GM19372 (cell line): ENCODE data around the gene PGLYRP1.

Experiments used
- ATAC-seq: cut with Tn5 transposase; IDR thresholded peaks from one replicate; pipeline ENCODE4 v1.9.1; 2021; ENCODE audit warnings: mild to moderate bottlenecking, low read depth, moderate library complexity; ENCODE audit not compliant: unreplicated experiment

Gene PGLYRP1

GRCh38 chr19:46022431-46023310 lies at the start of gene PGLYRP1:
PGLYRP1 (minus strand) TSS chr19:46023053; CDS start chr19:46023021, 32 bp downstream.
- ATAC-seq: no peak

GRCh38 chr19:46069806-46070341 lies 47.0 kb upstream of the PGLYRP1 start:
- no peak for ATAC-seq

DNA sequence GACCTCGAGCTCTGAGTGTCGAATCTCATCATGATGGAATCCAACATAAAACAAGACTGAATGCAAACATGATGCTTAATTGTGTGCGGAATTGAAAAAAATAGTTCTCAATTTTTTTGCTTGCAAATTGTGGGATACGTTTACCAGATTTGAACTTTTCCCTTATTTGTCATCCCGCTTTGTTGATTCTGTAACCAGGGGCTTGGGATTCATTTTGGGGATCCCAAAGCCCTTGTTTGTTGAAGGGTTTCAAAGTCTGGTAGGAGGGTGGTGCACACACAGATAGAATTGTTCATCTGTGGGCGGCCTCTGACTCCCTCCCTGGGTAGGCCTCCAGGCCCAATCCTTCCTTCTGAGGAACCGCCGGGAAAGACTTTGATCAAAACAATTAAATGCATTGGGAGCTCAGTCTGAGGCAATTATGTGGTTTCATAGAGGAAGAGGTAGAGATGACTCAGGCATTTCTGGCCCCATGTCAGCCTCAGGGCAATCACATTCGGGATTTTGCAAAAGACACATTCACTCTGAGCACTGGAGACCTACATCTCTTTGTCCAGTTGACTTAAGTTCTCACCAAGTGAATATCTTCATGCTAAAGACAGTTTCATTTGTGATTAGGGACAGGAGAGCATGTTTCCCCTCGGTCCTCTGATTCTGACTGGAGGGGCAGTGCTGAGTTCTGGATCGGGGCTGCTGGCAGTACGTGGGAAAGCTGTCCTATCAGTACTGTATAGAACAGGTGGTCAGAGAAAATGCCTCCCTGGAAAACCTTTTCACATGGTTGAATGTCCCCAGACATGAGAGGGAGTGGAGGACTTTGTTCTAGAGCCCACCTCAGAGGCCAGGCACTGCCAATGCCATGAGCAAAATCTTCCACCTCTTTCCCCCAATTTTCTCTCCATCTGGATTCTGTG lies 45.7 kb upstream of the PGLYRP1 start:
- no peak for ATAC-seq

- ATAC-seq: no peak
Observed at GRCh38 chr19:46067691-46068090, 44.8 kb upstream of the PGLYRP1 start.

DNA sequence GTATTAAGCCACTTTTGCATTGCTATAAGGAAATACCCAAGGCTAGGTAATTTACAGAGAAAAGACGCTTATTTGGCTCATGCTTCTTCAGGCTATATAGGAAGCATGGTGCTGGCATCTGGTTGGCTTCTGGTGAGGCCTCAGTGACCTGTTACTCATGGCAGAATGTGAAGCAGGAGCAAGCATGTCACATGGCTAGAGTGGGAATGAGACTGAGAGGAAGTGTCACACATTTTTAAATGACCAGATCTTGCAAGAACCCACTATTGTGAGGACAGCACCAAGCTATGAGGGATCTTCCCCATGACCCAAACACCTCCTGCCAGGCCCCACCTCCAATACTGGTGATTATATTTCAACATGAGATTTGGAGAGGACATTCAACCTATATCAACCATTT lies 43.6 kb upstream of the PGLYRP1 start:
- no peak for ATAC-seq

DNA sequence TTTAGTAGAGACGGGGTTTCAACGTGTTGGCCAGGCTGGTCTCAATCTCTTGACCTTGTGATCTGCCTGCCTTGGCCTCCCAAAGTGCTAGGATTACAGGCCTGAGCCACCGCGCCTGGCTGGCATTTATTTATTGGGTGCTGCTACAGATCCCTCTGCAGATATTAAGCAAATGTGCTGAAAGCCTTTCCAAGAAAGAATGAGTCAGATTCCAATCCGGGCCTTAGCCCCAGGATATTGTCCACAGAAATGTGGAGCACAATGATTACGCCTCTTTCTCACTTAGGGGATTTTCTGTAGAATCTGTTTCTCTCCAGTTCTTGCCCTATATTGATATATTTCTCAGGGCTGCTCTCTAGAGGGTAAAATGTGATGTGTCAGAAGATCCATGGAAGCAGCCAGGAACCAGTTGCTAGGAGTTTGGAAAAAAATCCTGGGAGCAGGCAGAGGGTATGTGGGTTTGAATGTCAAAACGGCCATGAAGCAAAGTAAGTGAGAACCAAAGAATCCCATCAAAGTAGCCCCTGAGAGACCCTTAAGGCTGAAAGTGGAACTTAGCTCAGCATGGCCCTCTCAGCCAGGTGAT lies 42.7 kb upstream of the PGLYRP1 start:
- ATAC-seq: no peak

DNA sequence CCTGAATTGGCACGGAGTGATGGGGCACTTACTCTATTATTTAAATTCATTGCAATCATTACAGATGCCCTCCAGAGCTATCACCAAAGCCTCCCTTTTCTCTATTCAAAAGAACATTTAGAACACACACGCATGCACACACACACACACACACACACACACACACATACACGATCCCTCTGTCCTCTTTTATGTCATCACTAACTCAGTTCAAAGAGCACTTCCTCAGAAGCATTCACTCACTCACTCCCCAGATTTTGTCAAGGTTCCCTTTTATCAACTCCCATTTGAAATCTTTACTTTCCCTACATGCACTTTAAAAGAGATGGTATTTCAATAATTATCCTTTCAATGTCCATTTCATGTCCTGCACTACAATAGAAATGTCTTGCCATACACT lies 40.3 kb upstream of the PGLYRP1 start:
- no peak for ATAC-seq

DNA sequence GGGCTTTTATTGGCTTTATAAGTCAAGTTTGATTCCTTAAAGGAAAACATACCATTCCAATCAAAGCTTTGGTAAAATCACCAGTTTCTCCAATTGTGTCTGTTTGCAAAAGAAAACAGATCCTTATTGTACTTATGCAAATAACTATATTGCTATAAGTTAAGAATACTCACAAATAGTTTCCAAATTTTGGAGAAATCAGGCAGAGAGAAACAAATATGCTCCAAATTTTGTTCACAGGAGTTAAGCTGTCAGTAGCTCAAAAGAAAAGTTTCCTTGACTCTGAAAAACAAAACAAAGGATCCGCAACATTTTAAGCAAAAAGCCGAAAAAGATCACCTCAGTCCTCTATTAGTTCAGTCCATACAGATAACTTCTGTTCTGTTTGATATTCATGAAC lies 37.2 kb upstream of the PGLYRP1 start:
- no peak for ATAC-seq

DNA sequence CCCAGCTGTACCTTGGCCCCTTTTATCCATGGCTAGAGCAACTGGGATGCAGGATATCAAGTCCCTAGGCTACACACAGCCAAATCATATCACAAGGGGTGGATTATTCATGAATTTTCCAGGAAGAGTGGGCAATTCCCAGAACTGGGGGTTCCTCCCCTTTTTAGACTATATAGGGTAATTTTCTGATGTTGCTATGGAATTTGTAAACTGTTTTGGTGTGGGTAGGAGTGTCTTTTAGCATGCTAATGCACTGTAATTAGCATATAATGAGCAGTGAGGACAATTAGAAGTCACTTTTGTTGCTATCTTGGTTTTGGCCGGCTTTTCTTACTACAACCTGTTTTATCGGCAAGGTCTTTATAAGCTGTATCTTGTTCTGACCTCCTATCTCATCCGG lies 35.9 kb upstream of the PGLYRP1 start:
- no peak for ATAC-seq

- no peak for ATAC-seq
Observed at GRCh38 chr19:46056536-46056935, 33.7 kb upstream of the PGLYRP1 start.

- no peak for ATAC-seq
Observed at GRCh38 chr19:46052896-46053295, 30.0 kb upstream of the PGLYRP1 start.

GRCh38 chr19:46049597-46049996 lies 26.7 kb upstream of the PGLYRP1 start:
- no peak for ATAC-seq

DNA sequence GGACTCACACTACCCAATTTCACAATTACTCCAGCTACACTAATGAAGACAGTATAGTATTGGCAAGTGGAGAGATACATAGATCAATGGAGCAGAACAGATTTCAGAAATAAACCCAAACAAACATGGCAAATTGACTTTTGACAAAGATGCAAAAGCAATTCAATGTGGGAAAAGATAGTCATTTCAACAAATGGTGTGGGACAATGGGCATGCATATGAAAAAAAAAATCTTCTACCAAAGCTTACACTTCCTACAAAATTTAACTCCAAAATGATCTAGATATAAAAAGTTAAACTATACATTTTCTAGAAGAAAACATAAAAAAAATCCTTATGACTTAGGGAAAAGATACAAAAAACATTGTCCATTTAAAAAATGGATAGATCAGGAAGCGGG lies 20.7 kb upstream of the PGLYRP1 start:
- no peak for ATAC-seq

DNA sequence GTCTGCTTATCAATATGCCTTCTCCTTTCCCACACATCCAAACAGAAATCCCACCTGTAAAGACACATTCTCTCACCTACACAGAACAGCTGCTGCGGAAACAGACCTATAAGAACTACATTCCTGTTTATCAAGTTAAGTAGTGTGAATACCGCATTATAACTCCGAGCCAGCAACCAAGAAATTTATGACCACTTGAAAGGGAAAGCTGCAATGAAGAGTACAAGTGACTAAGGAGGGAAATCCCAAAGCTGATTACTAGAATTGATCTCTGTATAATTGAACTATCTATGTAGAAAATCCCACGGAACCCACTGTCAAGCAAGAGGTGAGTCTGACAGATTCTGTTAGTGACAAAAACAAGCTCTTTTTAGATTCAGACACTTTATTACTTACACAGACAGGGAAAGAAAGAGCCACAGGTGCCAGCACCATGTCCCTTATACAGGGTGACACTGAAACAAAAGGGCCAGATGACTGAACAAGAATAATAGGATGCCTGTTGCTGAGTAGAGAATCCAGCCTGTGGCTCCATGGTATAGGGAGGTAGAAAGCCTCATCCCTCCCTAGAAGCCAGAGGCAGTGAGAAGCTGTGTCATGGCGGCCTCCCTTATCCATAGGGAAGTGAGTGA lies 19.5 kb upstream of the PGLYRP1 start:
- no peak for ATAC-seq

GRCh38 chr19:46040952-46041500 lies 18.2 kb upstream of the PGLYRP1 start, which contains the start of gene IGFL4:
IGFL4 (minus strand) TSS chr19:46041002; CDS start chr19:46040962, 40 bp downstream.
- ATAC-seq: no peak

DNA sequence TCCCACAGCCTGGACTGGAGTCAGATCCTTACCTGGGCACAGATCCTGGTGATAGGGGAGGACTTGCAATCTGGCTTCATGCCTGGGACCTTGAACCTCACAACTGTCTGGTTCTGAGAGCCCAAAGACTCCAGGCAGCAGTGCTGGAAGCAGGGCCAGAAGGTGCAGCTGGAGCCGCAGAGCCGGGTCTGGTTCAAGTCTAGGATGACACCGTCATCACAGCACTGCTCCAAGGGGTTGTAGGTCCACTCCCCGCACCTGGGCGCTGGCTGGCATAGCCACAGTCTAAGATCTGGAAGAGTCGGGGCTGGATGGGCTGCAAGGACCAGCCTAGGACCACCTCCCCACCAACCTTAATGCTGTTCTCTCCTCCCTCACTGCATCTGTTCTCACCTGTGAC lies 17.3 kb upstream of the PGLYRP1 start:
- ATAC-seq: no peak

DNA sequence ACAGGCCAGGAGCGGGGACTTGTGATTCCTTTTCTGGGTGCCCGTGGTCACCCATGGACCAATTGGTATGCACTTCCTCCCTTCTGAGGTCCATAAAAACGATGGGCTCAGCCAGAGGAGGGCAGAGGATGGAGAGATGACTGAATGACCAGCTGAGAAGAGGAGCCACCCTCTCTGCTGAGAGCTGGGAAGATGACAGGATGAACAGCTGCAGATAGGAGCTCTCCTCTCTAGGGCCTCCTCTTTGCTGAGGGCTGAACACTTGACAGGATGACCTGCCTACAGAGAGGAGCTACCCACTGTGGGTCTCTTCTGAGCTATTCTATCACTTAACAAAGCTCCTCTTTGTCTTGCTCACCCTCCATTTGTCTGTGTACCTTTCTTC lies 13.9 kb upstream of the PGLYRP1 start:
- ATAC-seq: no peak

DNA sequence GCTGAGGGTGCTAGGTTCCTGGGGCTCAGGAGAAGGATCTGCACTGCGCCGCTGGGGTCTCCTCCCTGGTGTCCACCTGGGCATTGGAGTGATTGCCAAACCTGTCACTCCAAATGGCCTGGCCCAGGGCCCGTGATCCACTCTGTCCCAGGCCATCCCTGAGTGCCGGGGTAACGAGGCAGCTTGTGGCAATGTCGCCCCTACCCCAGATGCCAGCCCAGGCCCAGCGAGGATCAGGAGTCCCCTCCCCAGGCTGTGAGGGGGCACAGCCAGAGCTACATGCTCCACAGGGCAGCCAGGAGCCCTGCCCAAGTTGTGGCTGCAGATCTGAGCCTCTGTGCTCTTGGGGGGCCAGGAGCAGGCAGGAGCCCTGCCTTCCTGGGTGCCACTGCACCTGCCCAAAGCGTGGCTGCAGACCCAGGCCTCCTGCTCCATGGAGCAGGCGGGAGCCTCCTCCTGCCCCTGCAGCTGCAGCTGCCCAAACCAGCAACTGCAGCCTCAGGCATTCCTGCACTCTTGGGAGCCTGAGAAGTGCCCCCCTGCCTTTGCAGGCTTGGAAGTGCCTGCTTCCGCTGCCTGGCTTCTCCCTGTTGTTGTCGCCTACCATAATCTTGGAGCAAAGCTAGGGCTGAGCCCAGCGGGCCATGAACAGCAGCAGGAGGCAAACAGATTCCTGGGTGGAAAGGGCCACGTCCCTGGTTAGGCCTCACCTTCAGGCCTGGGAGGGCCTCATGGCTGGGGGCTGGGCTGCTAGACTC lies 13.3 kb upstream of the PGLYRP1 start:
- ATAC-seq: no peak

GRCh38 chr19:46035546-46035945 lies 12.7 kb upstream of the PGLYRP1 start:
- ATAC-seq: no peak
